Measurements from ENCODE around the gene TMED10. TPM values are rescaled to one million over a fixed set of nuclear protein-coding genes. Genes with fewer than 3 reads are reported as not detected.

TMED10 gene
- total RNA-seq, result 227 and 255 TPM in 2 replicates

GRCh38 chr14:75176142-75176820 is at the start of gene TMED10:
TMED10 (minus strand) TSS chr14:75176612; CDS start chr14:75176579, 33 bp downstream.

GRCh38 chr14:75126679-75127473 is 49.5 kb downstream of the TMED10 start, which contains the start of gene NEK9:
NEK9 (minus strand) TSS chr14:75127048; CDS start chr14:75126921, 127 bp downstream.

Other genes with a start within 250 kb of the TMED10 start
- gene PGF, start 221.0 kb downstream of the TMED10 start, total RNA-seq, result 15.2 and 33.0 TPM in 2 replicates
- gene EIF2B2, start 173.7 kb downstream of the TMED10 start, total RNA-seq, result 51.4 and 74.4 TPM in 2 replicates
- gene MLH3, start 125.1 kb downstream of the TMED10 start, total RNA-seq, result 23.7 and 29.3 TPM in 2 replicates
- 7.3 and 9.8 TPM in 2 replicates for gene ACYP1, start 112.6 kb downstream of the TMED10 start, total RNA-seq
- gene ZC2HC1C, start 107.0 kb downstream of the TMED10 start, total RNA-seq, result 0.99 and 1.1 TPM in 2 replicates
- 46.9 and 61.7 TPM in 2 replicates for gene NEK9, start 49.6 kb downstream of the TMED10 start, total RNA-seq
- 4.5 and 14.4 TPM in 2 replicates for gene FOS, start 102.2 kb upstream of the TMED10 start, total RNA-seq

Measured in aortic smooth muscle cell (primary cell).